ENCODE measurements around the gene SCGB2A2. TPM values are rescaled to one million over a fixed set of nuclear protein-coding genes. Genes with fewer than 3 reads are reported as not detected.

The SCGB2A2 gene
- not detected in 2 replicates for total RNA-seq

GRCh38 chr11:62269654-62270278 lies at the start of gene SCGB2A2:
Gene SCGB2A2, plus strand, starts transcription at chr11:62270158. Its CDS starts 59 bp downstream, at chr11:62270217.

GRCh38 chr11:62242021-62242420 lies 27.9 kb upstream of the SCGB2A2 start, which contains the start of gene SCGB1D2:
Gene SCGB1D2, plus strand, starts transcription at chr11:62242239. Its CDS starts 69 bp downstream, at chr11:62242308.

GRCh38 chr11:62298975-62299374 lies 29.0 kb downstream of the SCGB2A2 start, which contains the start of gene SCGB1D4:
Gene SCGB1D4, minus strand, starts transcription at chr11:62299075. Its CDS starts 65 bp downstream, at chr11:62299010.

Other genes starting within 250 kb of the SCGB2A2 start
- gene INCENP, start 146.1 kb upstream of the SCGB2A2 start, total RNA-seq: 19.2 and 38.0 TPM in 2 replicates
- not detected in 2 replicates for gene SCGB1D1, start 79.9 kb upstream of the SCGB2A2 start, total RNA-seq
- not detected in 2 replicates for gene SCGB2A1, start 61.5 kb upstream of the SCGB2A2 start, total RNA-seq
- not detected in 2 replicates for gene SCGB1D2, start 27.9 kb upstream of the SCGB2A2 start, total RNA-seq
- not detected in 2 replicates for gene SCGB1D4, start 28.9 kb downstream of the SCGB2A2 start, total RNA-seq
- gene ASRGL1, start 67.3 kb downstream of the SCGB2A2 start, total RNA-seq: 0.19 TPM in 1 of 2 replicates, not detected in the other
- not detected in 2 replicates for gene SCGB1A1, start 148.9 kb downstream of the SCGB2A2 start, total RNA-seq